GM18499 (cell line): ENCODE results near the gene SMYD2.

ENCODE experiments used
- ATAC-seq: cut with Tn5 transposase; IDR thresholded peaks from one replicate; pipeline ENCODE4 v1.9.1; 2021; ENCODE audit warnings: moderate number of reproducible peaks; ENCODE audit not compliant: insufficient read depth, unreplicated experiment

Gene SMYD2

GRCh38 chr1:214352838-214353237, 71.9 kb downstream of the SMYD2 start:
- no peak for ATAC-seq

DNA sequence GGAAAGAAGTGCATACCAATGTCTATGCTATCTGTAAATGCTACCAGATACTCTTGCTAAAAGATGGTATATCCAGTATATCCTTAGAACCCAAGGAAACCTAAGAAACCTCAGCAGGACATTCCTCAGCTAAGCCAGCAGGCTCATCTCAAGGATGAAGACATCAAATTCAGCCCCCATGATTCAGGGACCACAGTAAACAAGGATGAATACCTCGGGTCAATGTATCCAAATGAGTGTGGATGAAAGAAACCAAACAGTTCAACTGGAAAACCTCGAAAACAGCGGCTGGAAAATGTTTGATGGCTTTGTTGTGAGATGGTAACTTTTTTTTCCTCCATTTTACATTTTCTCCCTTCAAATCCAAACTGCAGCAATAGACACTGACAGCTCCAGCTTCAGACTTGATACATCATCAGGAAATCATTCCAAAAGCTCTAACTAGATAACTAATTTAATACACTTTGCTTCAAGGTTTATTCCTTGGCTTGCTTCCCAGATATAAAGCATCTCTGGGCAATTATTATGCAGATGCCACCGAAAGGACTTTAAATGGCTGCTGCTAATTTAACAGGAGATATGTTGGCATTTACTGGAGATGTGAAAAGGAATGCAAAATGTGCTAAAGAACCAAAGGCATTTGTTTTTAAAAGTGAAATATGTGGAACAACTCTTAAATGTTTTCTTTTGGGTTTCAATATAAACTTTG, 73.6 kb downstream of the SMYD2 start:
- no peak for ATAC-seq

GRCh38 chr1:214360116-214360515, 79.2 kb downstream of the SMYD2 start:
- ATAC-seq = no peak

- no peak for ATAC-seq
Observed at GRCh38 chr1:214360525-214361164, 79.7 kb downstream of the SMYD2 start.

GRCh38 chr1:214361636-214362035, 80.7 kb downstream of the SMYD2 start:
- ATAC-seq = no peak

DNA sequence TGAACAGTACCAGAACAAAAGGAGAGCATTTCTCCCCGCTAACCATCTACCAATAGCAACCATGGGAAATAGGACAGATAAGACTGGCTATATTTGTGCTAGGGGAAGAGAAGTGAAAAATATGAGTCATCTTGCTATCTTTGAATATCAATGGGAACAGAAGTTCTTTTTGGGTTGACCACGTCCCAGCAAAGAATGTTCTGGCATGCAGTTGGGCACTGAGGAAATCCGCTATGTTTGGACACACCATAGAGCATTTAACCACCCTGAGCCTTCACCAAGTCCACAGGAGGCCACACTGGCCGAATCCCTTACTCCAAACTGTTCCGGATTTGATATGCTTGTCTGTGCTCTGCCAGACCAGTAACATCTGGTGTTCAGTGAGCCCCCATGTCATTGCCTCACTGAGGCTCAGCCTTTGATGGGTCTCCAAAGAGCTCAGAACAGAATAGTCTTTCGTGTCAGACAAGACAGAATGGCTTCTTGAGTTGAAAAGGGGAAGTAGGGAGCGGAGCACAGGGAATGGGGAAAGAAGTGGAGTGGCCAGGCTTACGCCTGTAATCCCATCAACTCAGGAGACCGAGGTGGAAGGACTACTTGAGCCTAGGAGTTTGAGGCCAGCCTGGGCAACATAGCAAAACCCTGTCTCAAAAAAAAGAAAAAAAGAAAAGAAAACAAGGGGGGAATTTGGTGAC, 81.4 kb downstream of the SMYD2 start:
- ATAC-seq = no peak

- ATAC-seq = no peak
Observed at GRCh38 chr1:214363386-214363785, 82.4 kb downstream of the SMYD2 start.

DNA sequence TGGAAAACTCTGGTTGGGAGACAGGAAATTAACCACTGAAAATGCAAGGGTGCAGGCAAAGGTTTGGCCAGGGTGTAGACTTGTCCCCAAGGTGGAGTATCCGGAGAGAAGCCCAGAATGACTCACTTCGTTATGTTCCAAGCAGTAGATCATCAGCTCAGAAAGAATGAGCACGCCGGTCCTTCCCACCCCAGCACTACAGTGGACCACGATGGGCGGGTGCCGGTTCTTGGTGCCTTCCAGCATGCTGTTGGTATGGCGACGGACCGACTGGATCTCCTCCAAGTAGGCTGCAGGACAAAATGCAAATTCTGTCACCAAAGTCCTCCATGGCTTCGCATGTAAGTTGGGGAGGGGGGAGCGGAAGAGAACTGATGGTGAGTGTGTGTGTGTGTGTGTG, 83.4 kb downstream of the SMYD2 start:
- ATAC-seq = no peak

DNA sequence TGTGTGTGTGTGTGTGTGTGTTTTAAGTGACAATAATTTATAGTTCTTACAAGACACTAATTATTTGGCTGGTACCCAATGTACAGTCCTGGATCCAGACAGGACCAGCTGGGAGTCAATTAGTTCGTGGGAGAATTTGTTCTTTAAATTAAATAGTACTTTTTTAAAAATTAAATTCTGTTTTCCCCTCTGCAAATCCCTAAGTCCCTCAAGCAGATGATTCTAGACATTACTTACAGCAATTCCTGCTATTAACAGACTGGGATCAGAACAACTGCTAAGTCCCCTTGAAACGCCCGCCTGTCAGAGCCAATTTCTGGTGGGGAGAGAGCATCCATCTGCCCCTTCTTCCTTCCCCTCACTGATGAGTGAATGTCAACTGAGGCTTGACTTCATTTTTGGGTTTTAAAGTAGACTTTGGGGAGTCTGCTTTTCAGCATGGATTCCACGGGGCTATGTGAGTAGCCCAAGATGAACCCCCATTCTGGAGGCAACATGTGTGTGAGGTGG, 83.9 kb downstream of the SMYD2 start:
- no peak for ATAC-seq

- ATAC-seq = no peak
Observed at GRCh38 chr1:214367841-214368240, 86.9 kb downstream of the SMYD2 start.

DNA sequence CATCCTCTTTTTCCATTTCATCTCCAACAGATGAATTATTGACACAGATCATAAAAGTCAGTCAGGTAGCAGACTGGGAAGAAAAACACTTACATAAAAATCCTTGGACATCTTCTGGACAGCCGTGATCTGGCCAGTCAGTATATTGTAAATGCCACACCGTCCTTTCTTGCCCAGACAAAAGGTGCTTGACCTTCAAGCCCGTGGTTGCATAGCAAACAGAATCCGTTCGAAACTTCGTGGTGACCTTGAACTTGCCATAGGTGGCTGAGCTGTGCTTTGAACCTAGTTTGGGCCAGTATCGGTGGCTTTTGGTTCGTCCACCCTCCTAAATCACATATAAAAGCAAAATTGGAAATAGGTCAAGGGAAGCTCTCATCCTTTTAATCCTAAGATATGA, 88.4 kb downstream of the SMYD2 start:
- ATAC-seq = no peak

GRCh38 chr1:214370615-214371014, 89.7 kb downstream of the SMYD2 start:
- no peak for ATAC-seq

GRCh38 chr1:214372092-214372491, 91.1 kb downstream of the SMYD2 start:
- ATAC-seq = no peak

- no peak for ATAC-seq
Observed at GRCh38 chr1:214377485-214377884, 96.5 kb downstream of the SMYD2 start.

DNA sequence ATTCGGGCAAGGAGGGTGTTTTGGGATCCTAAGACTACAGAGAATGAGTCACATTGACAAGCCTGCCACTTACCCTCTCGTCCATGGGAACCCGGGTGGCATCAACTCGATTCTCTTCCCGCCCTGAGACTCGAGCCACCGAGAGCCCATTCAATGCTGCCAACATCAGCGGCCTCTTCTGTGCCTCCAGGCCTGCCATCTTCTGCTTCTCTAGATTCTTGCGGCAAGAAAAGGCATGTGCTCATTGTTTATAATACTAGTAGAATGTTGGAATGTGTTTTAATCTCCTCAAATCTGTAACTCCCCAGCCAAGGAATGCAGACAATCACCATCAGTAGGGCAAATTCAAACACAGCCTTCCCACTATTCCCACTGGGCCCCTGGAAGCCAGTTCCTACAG, 96.9 kb downstream of the SMYD2 start:
- no peak for ATAC-seq

- no peak for ATAC-seq
Observed at GRCh38 chr1:214378492-214378891, 97.5 kb downstream of the SMYD2 start.

GRCh38 chr1:214379236-214379970, 98.4 kb downstream of the SMYD2 start:
- no peak for ATAC-seq

GRCh38 chr1:214380396-214380795, 99.4 kb downstream of the SMYD2 start:
- no peak for ATAC-seq

DNA sequence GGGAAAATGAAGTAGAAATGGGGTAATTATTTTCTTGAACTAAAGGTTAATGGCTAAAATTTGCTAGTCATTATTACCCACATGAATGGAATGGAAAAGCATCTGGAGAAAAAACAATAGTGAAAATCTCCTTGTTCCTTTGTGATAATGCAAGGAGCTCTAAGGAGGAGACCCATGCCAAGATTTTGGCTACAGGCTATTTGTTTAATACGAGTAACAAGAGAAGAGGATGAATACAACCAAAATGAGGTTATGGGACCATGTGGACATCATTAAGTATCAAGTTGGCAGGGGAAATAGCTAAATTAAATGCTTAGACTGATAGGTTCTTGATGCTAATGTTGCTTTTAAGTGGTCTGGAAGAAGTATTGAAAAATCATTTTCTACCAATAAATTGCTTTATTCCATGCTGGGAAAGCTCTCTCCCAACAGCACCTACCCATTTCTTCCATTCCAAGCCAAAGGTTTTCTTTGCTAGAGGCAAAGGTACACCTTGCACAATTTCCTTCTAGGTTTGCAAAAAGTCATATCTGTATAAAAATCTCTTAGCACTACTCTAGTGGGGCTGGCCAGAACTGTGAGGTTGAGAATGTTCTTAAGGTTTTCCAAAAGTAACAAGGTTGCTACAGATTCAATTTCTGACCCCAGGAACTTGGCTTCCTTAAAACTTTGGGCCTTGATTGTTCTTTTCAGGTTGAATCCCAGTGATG, 100.2 kb downstream of the SMYD2 start:
- no peak for ATAC-seq
